Mesothelial cell of epicardium (in vitro differentiated cells): ENCODE results near the gene XAGE5. TPM values are rescaled to one million over a fixed set of nuclear protein-coding genes. Genes with fewer than 3 reads are reported as not detected.
"Not testable (repeated sequence)": the region's sequence is repeated elsewhere in the genome, so short reads cannot be mapped to it uniquely, and the experiment has no call there.

ENCODE experiments used
- DNase-seq, 2 experiments: peaks; one replicate each; pipeline ENCODE4 v3.0.0; 2021; ENCODE audit warnings: low spot score in 2 of 2; ENCODE audit not compliant: unreplicated experiment in 2 of 2
- H3K27ac Mint-ChIP-seq: 2 replicates; pipeline ENCODE4 v1.8.0; 2021; ENCODE audit warnings: mixed read lengths
- H3K27me3 Mint-ChIP-seq: 2 replicates; pipeline ENCODE4 v1.8.0; 2021; ENCODE audit warnings: low read depth, mixed read lengths
- H3K36me3 Mint-ChIP-seq: 2 replicates; pipeline ENCODE4 v1.8.0; 2021; ENCODE audit warnings: mixed read lengths
- H3K4me1 Mint-ChIP-seq: 2 replicates; pipeline ENCODE4 v1.8.0; 2021; ENCODE audit warnings: mixed read lengths
- H3K4me3 Mint-ChIP-seq: 2 replicates; pipeline ENCODE4 v1.8.0; 2021; ENCODE audit warnings: mild to moderate bottlenecking, moderate library complexity, mixed read lengths
- H3K9me3 Mint-ChIP-seq: 2 replicates; pipeline ENCODE4 v1.8.0; 2021; ENCODE audit warnings: mixed read lengths
- CTCF ChIP-seq: fragments of 200-600 bp; sonication (generic); IDR thresholded peaks from one replicate; pipeline ENCODE4 v1.5.0; 2021; ENCODE audit warnings: antibody characterized with exemption; ENCODE audit not compliant: unreplicated experiment
- total RNA-seq: library from RNA; stranded (reverse); gene quantifications from 3 replicates; pipeline ENCODE4 v1.2.1, GENCODE V29; 2021

XAGE5 gene
- total RNA-seq = not detected in 3 replicates

- no peak for DNase-seq
- TF ChIP-seq CTCF = no peak
- Mint-ChIP-seq H3K27ac (no peak within 1 kb of the TSS), H3K4me1 (no peaks in the 10 kb centered on the region), H3K4me3 (no peak within 1 kb of the TSS), H3K9me3 (peaks cover 24% of the 10 kb centered on the region), H3K27me3 (peaks cover 1% of the 10 kb centered on the region), H3K36me3 (no peaks in the 10 kb centered on the region)
Observed at GRCh38 chrX:52811065-52811625, at the start of gene XAGE5. Gene XAGE5, plus strand, starts transcription at chrX:52811287. Its CDS starts 1,280 bp downstream, at chrX:52812567.

GRCh38 chrX:52765983-52766382 is 45.1 kb upstream of the XAGE5 start:
- not testable (repeated sequence) for H3K36me3 Mint-ChIP-seq, H3K4me3 Mint-ChIP-seq, H3K27ac Mint-ChIP-seq, DNase-seq, H3K9me3 Mint-ChIP-seq, H3K27me3 Mint-ChIP-seq, H3K4me1 Mint-ChIP-seq

- DNase-seq, H3K27ac Mint-ChIP-seq, H3K36me3 Mint-ChIP-seq, H3K27me3 Mint-ChIP-seq, H3K4me1 Mint-ChIP-seq, H3K4me3 Mint-ChIP-seq, H3K9me3 Mint-ChIP-seq: not testable (repeated sequence)
Observed at GRCh38 chrX:52773504-52773903, 37.6 kb upstream of the XAGE5 start.

GRCh38 chrX:52797327-52797726 is 13.8 kb upstream of the XAGE5 start, which contains the start of gene SPANXN5:
Gene SPANXN5, minus strand, starts transcription at chrX:52797427. Its CDS starts 79 bp downstream, at chrX:52797348.
- not testable (repeated sequence) for DNase-seq, H3K27me3 Mint-ChIP-seq, H3K36me3 Mint-ChIP-seq, H3K4me3 Mint-ChIP-seq, H3K27ac Mint-ChIP-seq, H3K4me1 Mint-ChIP-seq
- H3K9me3 Mint-ChIP-seq = peaks cover 21% of the 10 kb centered on the region

GRCh38 chrX:52804876-52805275 is 6.2 kb upstream of the XAGE5 start:
- H3K36me3 Mint-ChIP-seq, H3K4me3 Mint-ChIP-seq, DNase-seq, H3K27me3 Mint-ChIP-seq, H3K27ac Mint-ChIP-seq, H3K4me1 Mint-ChIP-seq: not testable (repeated sequence)
- peaks cover 14% of the 10 kb centered on the region for H3K9me3 Mint-ChIP-seq

- Mint-ChIP-seq H3K27me3 (peaks cover 13% of the 10 kb centered on the region), H3K27ac (no peak overlapping the region), H3K9me3 (peaks cover 12% of the 10 kb centered on the region), H3K4me3 (no peak overlapping the region), H3K4me1 (no peaks in the 10 kb centered on the region), H3K36me3 (no peaks in the 10 kb centered on the region)
- no peak for DNase-seq
- TF ChIP-seq CTCF = no peak
Observed at GRCh38 chrX:52819788-52820187, 8.7 kb downstream of the XAGE5 start.

- Mint-ChIP-seq H3K27ac (no peak overlapping the region), H3K27me3 (peaks cover 12% of the 10 kb centered on the region), H3K36me3 (no peaks in the 10 kb centered on the region), H3K9me3 (peaks cover 12% of the 10 kb centered on the region), H3K4me3 (no peak overlapping the region), H3K4me1 (no peaks in the 10 kb centered on the region)
- DNase-seq = no peak
- TF ChIP-seq CTCF = no peak
Observed at GRCh38 chrX:52821079-52821760, 10.1 kb downstream of the XAGE5 start.
